IPS-11a (cell line): Measurements from ENCODE around the gene LHFPL3.
"Not testable (repeated sequence)": the region's sequence is repeated elsewhere in the genome, so short reads cannot be mapped to it uniquely, and the experiment has no call there.

Source experiments
- H3K4me3 ChIP-seq: one replicate; pipeline ENCODE4 v1.5.1; 2013; ENCODE audit warnings: low read depth, low read length, control low read depth

The LHFPL3 gene

GRCh38 chr7:104891949-104892348 is 563.5 kb downstream of the LHFPL3 start:
- no peak overlapping the region for H3K4me3 ChIP-seq

- no peak overlapping the region for H3K4me3 ChIP-seq
Measured at GRCh38 chr7:104894314-104894713, 565.9 kb downstream of the LHFPL3 start.

- no peak overlapping the region for H3K4me3 ChIP-seq
Measured at GRCh38 chr7:104894726-104895521, 566.5 kb downstream of the LHFPL3 start.

GRCh38 chr7:104895522-104896236 is 567.3 kb downstream of the LHFPL3 start:
- H3K4me3 ChIP-seq: no peak overlapping the region

- H3K4me3 ChIP-seq: no peak overlapping the region
Measured at GRCh38 chr7:104898434-104898833, 570.0 kb downstream of the LHFPL3 start.

GRCh38 chr7:104900525-104901239 is 572.3 kb downstream of the LHFPL3 start:
- H3K4me3 ChIP-seq: no peak overlapping the region

- H3K4me3 ChIP-seq: no peak overlapping the region
Measured at GRCh38 chr7:104901240-104901619, 572.8 kb downstream of the LHFPL3 start.

GRCh38 chr7:104902183-104902582 is 573.8 kb downstream of the LHFPL3 start:
- no peak overlapping the region for H3K4me3 ChIP-seq

GRCh38 chr7:104903044-104903443 is 574.6 kb downstream of the LHFPL3 start:
- no peak overlapping the region for H3K4me3 ChIP-seq

GRCh38 chr7:104903846-104904245 is 575.4 kb downstream of the LHFPL3 start:
- H3K4me3 ChIP-seq: no peak overlapping the region

GRCh38 chr7:104906032-104906431 is 577.6 kb downstream of the LHFPL3 start:
- no peak overlapping the region for H3K4me3 ChIP-seq

GRCh38 chr7:104906556-104906955 is 578.2 kb downstream of the LHFPL3 start:
- no peak overlapping the region for H3K4me3 ChIP-seq

GRCh38 chr7:104908636-104909035 is 580.2 kb downstream of the LHFPL3 start:
- no peak overlapping the region for H3K4me3 ChIP-seq

GRCh38 chr7:104909096-104909495 is 580.7 kb downstream of the LHFPL3 start:
- H3K4me3 ChIP-seq: no peak overlapping the region

GRCh38 chr7:104914421-104914820 is 586.0 kb downstream of the LHFPL3 start:
- no peak overlapping the region for H3K4me3 ChIP-seq

- no peak overlapping the region for H3K4me3 ChIP-seq
Measured at GRCh38 chr7:104921596-104921995, 593.2 kb downstream of the LHFPL3 start.

- H3K4me3 ChIP-seq: no peak overlapping the region
Measured at GRCh38 chr7:104922182-104923009, 594.0 kb downstream of the LHFPL3 start.

- H3K4me3 ChIP-seq: no peak overlapping the region
Measured at GRCh38 chr7:104923010-104923421, 594.6 kb downstream of the LHFPL3 start.

GRCh38 chr7:104926189-104926588 is 597.8 kb downstream of the LHFPL3 start:
- not testable (repeated sequence) for H3K4me3 ChIP-seq

- H3K4me3 ChIP-seq: no peak overlapping the region
Measured at GRCh38 chr7:104926601-104927041, 598.2 kb downstream of the LHFPL3 start.

- no peak overlapping the region for H3K4me3 ChIP-seq
Measured at GRCh38 chr7:104927055-104927454, 598.7 kb downstream of the LHFPL3 start.
